HCT116 (cell line): ENCODE measurements around the gene CWF19L1. TPM values are rescaled to one million over a fixed set of nuclear protein-coding genes. Genes with fewer than 3 reads are reported as not detected.

Experiments used
- ATAC-seq: fragments of 200-7000 bp; cut with Tn5 transposase; 2 replicates; pipeline ENCODE4 v1.9.1; 2020; ENCODE audit warnings: mild to moderate bottlenecking, moderate library complexity
- BruUV-seq: library from RNA; stranded (reverse); fragments of 400-500 nt; replicated peaks from 2 replicates; lab custom pipeline; 2021; lab: Mats Ljungman, UMichigan
- CTCF ChIA-PET: fragments of 300-600 bp; sonication (Branson Sonifier 250); formaldehyde crosslinking; loops from one replicate; lab custom pipeline; 2021; ENCODE audit warnings: antibody characterized with exemption; lab: Charles Lee
- POLR2A ChIA-PET: fragments of 300-600, 350-600 bp; sonication (Branson Sonifier 250); formaldehyde crosslinking; loops from one replicate; lab custom pipeline; 2021; ENCODE audit warnings: antibody characterized with exemption; lab: Charles Lee
- RAD21 ChIA-PET, 2 experiments: fragments of 300-600 bp; sonication (Branson Sonifier 250); formaldehyde crosslinking; loops; one replicate each; lab custom pipeline; 2023; ENCODE audit warnings: low total read pairs in 2 of 2; ENCODE audit not compliant: uncharacterized antibody in 2 of 2, unreplicated experiment in 2 of 2, low non-redundant PET in 1 of 2; lab: Charles Lee
- DNase-seq: peaks from one replicate; pipeline ENCODE4 v3.0.0-alpha.2; 2010; ENCODE audit warnings: low read depth, low spot score
- H2AFZ ChIP-seq: fragments of 200-600 bp; shearing (Covaris generic), sonication (generic); 2 replicates; pipeline ENCODE4 v1.6.1; 2017; ENCODE audit warnings: low read depth, mixed run types, mixed read lengths, antibody characterized with exemption, low read length; ENCODE audit not compliant: poor library complexity, severe bottlenecking
- H3K27ac ChIP-seq: 2 replicates; pipeline ENCODE4 v1.5.1; 2012; ENCODE audit warnings: low read depth, low read length
- H3K27me3 ChIP-seq: fragments of 200-600 bp; sonication (generic); 2 replicates; pipeline ENCODE4 v1.6.1; 2016; ENCODE audit warnings: mixed run types, low read length, mixed read lengths; ENCODE audit not compliant: insufficient read depth
- H3K36me3 ChIP-seq, 2 experiments: fragments of 200-500 bp in 1 of 2; fragments of 200-600 bp in 1 of 2; sonication (Bioruptor generic) in 1 of 2; sonication (generic) in 1 of 2; 2 replicates each; pipeline versions ENCODE4 v1.5.1 to v1.6.1; 2014 to 2016; ENCODE audit warnings: low read length in 2 of 2, inconsistent platforms in 1 of 2, mixed read lengths in 1 of 2, mixed run types in 1 of 2; ENCODE audit not compliant: insufficient read depth in 2 of 2, control insufficient read depth in 1 of 2
- H3K4me1 ChIP-seq, 2 experiments: fragments of 200-600 bp in 1 of 2; sonication (generic) in 1 of 2; 2 replicates each; pipeline versions ENCODE4 v1.5.1 to v1.6.1; 2012 to 2017; ENCODE audit warnings: low read length in 2 of 2, inconsistent platforms in 1 of 2, mild to moderate bottlenecking in 1 of 2, mixed read lengths in 1 of 2, mixed run types in 1 of 2, moderate library complexity in 1 of 2; ENCODE audit not compliant: insufficient read depth in 2 of 2, control insufficient read depth in 1 of 2
- H3K4me2 ChIP-seq: fragments of 200-600 bp; sonication (generic); 2 replicates; pipeline ENCODE4 v1.6.1; 2017; ENCODE audit warnings: mixed run types, low read length, mixed read lengths
- H3K4me3 ChIP-seq, 2 experiments: fragments of 200-600 bp in 1 of 2; sonication (generic) in 1 of 2; replicated peaks in 1 of 2; 2 replicates each; pipeline ENCODE4 v1.5.1; 2011 to 2016; ENCODE audit warnings: low read length in 2 of 2, control low read depth in 1 of 2, low read depth in 1 of 2, mild to moderate bottlenecking in 1 of 2, mixed read lengths in 1 of 2, mixed run types in 1 of 2
- H3K79me2 ChIP-seq: fragments of 200-600 bp; sonication (generic); 2 replicates; pipeline ENCODE4 v1.6.1; 2017; ENCODE audit warnings: mild to moderate bottlenecking, mixed run types, low read length, moderate library complexity, mixed read lengths; ENCODE audit not compliant: insufficient read depth
- H3K9ac ChIP-seq: fragments of 200-600 bp; sonication (generic); 2 replicates; pipeline ENCODE4 v1.6.1; 2016; ENCODE audit warnings: low read length, mixed read lengths
- H3K9me2 ChIP-seq: fragments of 200-600 bp; sonication (generic), shearing (Covaris generic); 2 replicates; pipeline ENCODE4 v1.6.1; 2017; ENCODE audit warnings: mixed run types, mild to moderate bottlenecking, moderate library complexity; ENCODE audit not compliant: insufficient read depth
- H3K9me3 ChIP-seq, 2 experiments: fragments of 200-500 bp in 1 of 2; fragments of 200-600 bp in 1 of 2; sonication (Bioruptor generic) in 1 of 2; sonication (generic) in 1 of 2; 2 replicates each; pipeline ENCODE4 v1.6.1; 2014 to 2017; ENCODE audit warnings: low read length in 2 of 2, mixed read lengths in 2 of 2, inconsistent platforms in 1 of 2, low read depth in 1 of 2, mild to moderate bottlenecking in 1 of 2, mixed run types in 1 of 2, moderate library complexity in 1 of 2; ENCODE audit not compliant: control insufficient read depth in 1 of 2, insufficient read depth in 1 of 2
- H4K20me1 ChIP-seq: fragments of 200-600 bp; sonication (generic), shearing (Covaris generic); 2 replicates; pipeline ENCODE4 v1.6.1; 2017; ENCODE audit warnings: mixed run types, mild to moderate bottlenecking, moderate library complexity; ENCODE audit not compliant: insufficient read depth
- CBX3 ChIP-seq: IDR thresholded peaks from 2 replicates; pipeline ENCODE4 v1.6.1; 2012; ENCODE audit warnings: low read depth
- CEBPB ChIP-seq: IDR thresholded peaks from 2 replicates; pipeline ENCODE4 v1.6.1; 2012; ENCODE audit warnings: low read depth
- EGR1 ChIP-seq: IDR thresholded peaks from 2 replicates; pipeline ENCODE4 v1.6.1; 2012; ENCODE audit warnings: low read depth
- ELF1 ChIP-seq: IDR thresholded peaks from 2 replicates; pipeline ENCODE4 v1.6.1; 2012; ENCODE audit warnings: low read depth, borderline replicate concordance
- EZH2 ChIP-seq: fragments of 200-600 bp; sonication (generic); IDR thresholded peaks from 2 replicates; pipeline ENCODE4 v1.6.1; 2017; ENCODE audit warnings: antibody characterized with exemption, mixed run types
- EZH2phosphoT487 ChIP-seq: fragments of 200-600 bp; IDR thresholded peaks from 2 replicates; pipeline ENCODE4 v1.6.1; 2018; ENCODE audit warnings: antibody characterized with exemption, borderline replicate concordance
- JUND ChIP-seq: IDR thresholded peaks from 2 replicates; pipeline ENCODE4 v1.6.1; 2012
- POLR2A ChIP-seq: IDR thresholded peaks from 2 replicates; pipeline ENCODE4 v1.7.0; 2011; ENCODE audit warnings: borderline replicate concordance; ENCODE audit not compliant: insufficient read depth, insufficient read length; ENCODE audit errors: extremely low read depth
- RAD21 ChIP-seq: IDR thresholded peaks from 2 replicates; pipeline ENCODE4 v1.6.1; 2012; ENCODE audit warnings: low read depth, mild to moderate bottlenecking
- SIN3A ChIP-seq: IDR thresholded peaks from 2 replicates; pipeline ENCODE4 v1.6.1; 2012; ENCODE audit warnings: low read depth
- SP1 ChIP-seq: IDR thresholded peaks from 2 replicates; pipeline ENCODE4 v1.6.1; 2012; ENCODE audit warnings: low read depth
- YY1 ChIP-seq: IDR thresholded peaks from 2 replicates; pipeline ENCODE4 v1.6.1; 2011; ENCODE audit warnings: low read length, low read depth, moderate library complexity, mild to moderate bottlenecking; ENCODE audit not compliant: insufficient replicate concordance; ENCODE audit errors: extremely low read depth
- ZFX ChIP-seq: fragments of 450-650 bp; IDR thresholded peaks from 2 replicates; pipeline ENCODE4 v1.6.1; 2017
- ZNF274 ChIP-seq: fragments of 200-500 bp; sonication (Bioruptor generic); IDR thresholded peaks from 2 replicates; pipeline ENCODE4 v1.6.1; 2014; ENCODE audit warnings: mild to moderate bottlenecking, low read depth, low read length, inconsistent platforms
- intact Hi-C: fragments of 100-400 bp; cut with micrococcal nuclease; formaldehyde crosslinking; loops from 2 replicates; pipeline ENCODE4 v1.10.0; 2022
- total RNA-seq: library from RNA; stranded (reverse); gene quantifications from one replicate; pipeline ENCODE4 v1.2.1, GENCODE V29; 2021; ENCODE audit not compliant: unreplicated experiment
- TF ChIP-seq, protein P1 (sequence below), 3 experiments: fragments of 200-600 bp in 1 of 3; sonication (generic) in 1 of 3; IDR thresholded peaks in 2 of 3; conservative IDR thresholded peaks in 1 of 3; 2 replicates each; pipeline ENCODE4 v1.5.1; 2012 to 2017; ENCODE audit warnings: low read depth in 2 of 3, low read length in 2 of 3, antibody characterized with exemption in 1 of 3, borderline replicate concordance in 1 of 3, control low read depth in 1 of 3, mild to moderate bottlenecking in 1 of 3, mixed read lengths in 1 of 3, mixed run types in 1 of 3, moderate library complexity in 1 of 3; ENCODE audit not compliant: insufficient read depth in 1 of 3
- TF ChIP-seq, protein P2 (sequence below): IDR thresholded peaks from 2 replicates; pipeline ENCODE4 v1.6.1; 2012
- TF ChIP-seq, protein P3 (sequence below): IDR thresholded peaks from 2 replicates; pipeline ENCODE4 v1.6.1; 2012
- TF ChIP-seq, protein P4 (sequence below): IDR thresholded peaks from 2 replicates; pipeline ENCODE4 v1.6.1; 2011; ENCODE audit warnings: mild to moderate bottlenecking, low read length, moderate library complexity; ENCODE audit not compliant: insufficient replicate concordance; ENCODE audit errors: extremely low read depth
- TF ChIP-seq, protein P5 (sequence below): IDR thresholded peaks from 2 replicates; pipeline ENCODE4 v1.6.1; 2012; ENCODE audit warnings: low read depth

Gene CWF19L1
- total RNA-seq, 1 experiment from 2014 or later = 41.7 TPM

DNA sequence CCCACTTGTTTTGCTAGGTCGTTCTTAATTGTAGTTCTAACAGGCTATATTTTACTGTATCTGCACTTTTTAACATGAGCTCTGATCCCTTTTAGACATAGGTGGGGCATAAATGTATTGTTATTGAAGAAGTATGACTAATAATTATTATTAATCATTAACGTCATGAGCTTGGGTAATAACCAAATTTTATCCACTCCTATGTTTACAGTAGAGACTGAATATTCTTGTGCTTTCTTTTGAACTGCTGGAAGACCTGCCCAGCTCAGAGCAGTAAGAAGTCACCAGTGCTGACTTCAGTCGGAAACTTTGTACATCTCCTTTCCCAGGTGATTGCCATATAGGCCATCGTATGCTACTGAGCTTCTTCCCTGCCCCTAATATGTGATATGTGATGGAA lies 43.9 kb upstream of the CWF19L1 start:
- intact Hi-C loops = no loop called here
- RAD21 ChIA-PET = no interaction called here
- Histone ChIP-seq H3K9me2 (no peaks in the 10 kb centered on the region), H3K36me3 (no peaks in the 10 kb centered on the region), H4K20me1 (no peaks in the 10 kb centered on the region), H3K27ac (no peak overlapping the region)
- DNase-seq = no peak
- TF ChIP-seq POLR2A (no peak), ZNF274 (no peak), EZH2phosphoT487 (no peak), RAD21 (no peak), YY1 (no peak), SP1 (no peak), EGR1 (no peak), JUND (no peak), ZFX (no peak), ELF1 (no peak), EZH2 (no peak), SIN3A (no peak), CBX3 (no peak), CEBPB (no peak)
- TF ChIP-seq, protein P1, sequence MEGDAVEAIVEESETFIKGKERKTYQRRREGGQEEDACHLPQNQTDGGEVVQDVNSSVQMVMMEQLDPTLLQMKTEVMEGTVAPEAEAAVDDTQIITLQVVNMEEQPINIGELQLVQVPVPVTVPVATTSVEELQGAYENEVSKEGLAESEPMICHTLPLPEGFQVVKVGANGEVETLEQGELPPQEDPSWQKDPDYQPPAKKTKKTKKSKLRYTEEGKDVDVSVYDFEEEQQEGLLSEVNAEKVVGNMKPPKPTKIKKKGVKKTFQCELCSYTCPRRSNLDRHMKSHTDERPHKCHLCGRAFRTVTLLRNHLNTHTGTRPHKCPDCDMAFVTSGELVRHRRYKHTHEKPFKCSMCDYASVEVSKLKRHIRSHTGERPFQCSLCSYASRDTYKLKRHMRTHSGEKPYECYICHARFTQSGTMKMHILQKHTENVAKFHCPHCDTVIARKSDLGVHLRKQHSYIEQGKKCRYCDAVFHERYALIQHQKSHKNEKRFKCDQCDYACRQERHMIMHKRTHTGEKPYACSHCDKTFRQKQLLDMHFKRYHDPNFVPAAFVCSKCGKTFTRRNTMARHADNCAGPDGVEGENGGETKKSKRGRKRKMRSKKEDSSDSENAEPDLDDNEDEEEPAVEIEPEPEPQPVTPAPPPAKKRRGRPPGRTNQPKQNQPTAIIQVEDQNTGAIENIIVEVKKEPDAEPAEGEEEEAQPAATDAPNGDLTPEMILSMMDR (IDR thresholded peaks at IDR 0.05 in 2 of 3, conservative IDR thresholded peaks at IDR 0.05 in 1 of 3; ENCODE audit: borderline replicate concordance in 1 of 3, insufficient read depth in 1 of 3, low read depth in 2 of 3, low read length in 2 of 3) = no peak
- TF ChIP-seq, protein P2, sequence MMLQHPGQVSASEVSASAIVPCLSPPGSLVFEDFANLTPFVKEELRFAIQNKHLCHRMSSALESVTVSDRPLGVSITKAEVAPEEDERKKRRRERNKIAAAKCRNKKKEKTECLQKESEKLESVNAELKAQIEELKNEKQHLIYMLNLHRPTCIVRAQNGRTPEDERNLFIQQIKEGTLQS = no peak
- TF ChIP-seq, protein P3, sequence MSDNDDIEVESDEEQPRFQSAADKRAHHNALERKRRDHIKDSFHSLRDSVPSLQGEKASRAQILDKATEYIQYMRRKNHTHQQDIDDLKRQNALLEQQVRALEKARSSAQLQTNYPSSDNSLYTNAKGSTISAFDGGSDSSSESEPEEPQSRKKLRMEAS = no peak
- TF ChIP-seq, protein P4, sequence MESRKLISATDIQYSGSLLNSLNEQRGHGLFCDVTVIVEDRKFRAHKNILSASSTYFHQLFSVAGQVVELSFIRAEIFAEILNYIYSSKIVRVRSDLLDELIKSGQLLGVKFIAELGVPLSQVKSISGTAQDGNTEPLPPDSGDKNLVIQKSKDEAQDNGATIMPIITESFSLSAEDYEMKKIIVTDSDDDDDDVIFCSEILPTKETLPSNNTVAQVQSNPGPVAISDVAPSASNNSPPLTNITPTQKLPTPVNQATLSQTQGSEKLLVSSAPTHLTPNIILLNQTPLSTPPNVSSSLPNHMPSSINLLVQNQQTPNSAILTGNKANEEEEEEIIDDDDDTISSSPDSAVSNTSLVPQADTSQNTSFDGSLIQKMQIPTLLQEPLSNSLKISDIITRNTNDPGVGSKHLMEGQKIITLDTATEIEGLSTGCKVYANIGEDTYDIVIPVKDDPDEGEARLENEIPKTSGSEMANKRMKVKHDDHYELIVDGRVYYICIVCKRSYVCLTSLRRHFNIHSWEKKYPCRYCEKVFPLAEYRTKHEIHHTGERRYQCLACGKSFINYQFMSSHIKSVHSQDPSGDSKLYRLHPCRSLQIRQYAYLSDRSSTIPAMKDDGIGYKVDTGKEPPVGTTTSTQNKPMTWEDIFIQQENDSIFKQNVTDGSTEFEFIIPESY = no peak
- TF ChIP-seq, protein P5, sequence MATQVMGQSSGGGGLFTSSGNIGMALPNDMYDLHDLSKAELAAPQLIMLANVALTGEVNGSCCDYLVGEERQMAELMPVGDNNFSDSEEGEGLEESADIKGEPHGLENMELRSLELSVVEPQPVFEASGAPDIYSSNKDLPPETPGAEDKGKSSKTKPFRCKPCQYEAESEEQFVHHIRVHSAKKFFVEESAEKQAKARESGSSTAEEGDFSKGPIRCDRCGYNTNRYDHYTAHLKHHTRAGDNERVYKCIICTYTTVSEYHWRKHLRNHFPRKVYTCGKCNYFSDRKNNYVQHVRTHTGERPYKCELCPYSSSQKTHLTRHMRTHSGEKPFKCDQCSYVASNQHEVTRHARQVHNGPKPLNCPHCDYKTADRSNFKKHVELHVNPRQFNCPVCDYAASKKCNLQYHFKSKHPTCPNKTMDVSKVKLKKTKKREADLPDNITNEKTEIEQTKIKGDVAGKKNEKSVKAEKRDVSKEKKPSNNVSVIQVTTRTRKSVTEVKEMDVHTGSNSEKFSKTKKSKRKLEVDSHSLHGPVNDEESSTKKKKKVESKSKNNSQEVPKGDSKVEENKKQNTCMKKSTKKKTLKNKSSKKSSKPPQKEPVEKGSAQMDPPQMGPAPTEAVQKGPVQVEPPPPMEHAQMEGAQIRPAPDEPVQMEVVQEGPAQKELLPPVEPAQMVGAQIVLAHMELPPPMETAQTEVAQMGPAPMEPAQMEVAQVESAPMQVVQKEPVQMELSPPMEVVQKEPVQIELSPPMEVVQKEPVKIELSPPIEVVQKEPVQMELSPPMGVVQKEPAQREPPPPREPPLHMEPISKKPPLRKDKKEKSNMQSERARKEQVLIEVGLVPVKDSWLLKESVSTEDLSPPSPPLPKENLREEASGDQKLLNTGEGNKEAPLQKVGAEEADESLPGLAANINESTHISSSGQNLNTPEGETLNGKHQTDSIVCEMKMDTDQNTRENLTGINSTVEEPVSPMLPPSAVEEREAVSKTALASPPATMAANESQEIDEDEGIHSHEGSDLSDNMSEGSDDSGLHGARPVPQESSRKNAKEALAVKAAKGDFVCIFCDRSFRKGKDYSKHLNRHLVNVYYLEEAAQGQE = no peak
- TF ChIP-seq, all 23 proteins: peak for 0
- no peaks in the 10 kb centered on the region for H3K4me1 ChIP-seq
- H3K4me2 ChIP-seq = no peak overlapping the region
- no peak overlapping the region for H2AFZ ChIP-seq
- POLR2A ChIA-PET = no interaction called here
- H3K79me2 ChIP-seq = no peaks in the 10 kb centered on the region
- CTCF ChIA-PET = interaction anchor here (0.9 kb wide), 1 partner anchor 208 kb away, joined by 3 read pairs; no protein-coding TSS in a partner anchor
- H3K4me3 ChIP-seq = no peak overlapping the region
- BruUV-seq = no TSS peak
- no peak overlapping the region for H3K9ac ChIP-seq
- no peaks in the 10 kb centered on the region for H3K9me3 ChIP-seq
- ATAC-seq = no peak
- peaks cover 28% of the 10 kb centered on the region for H3K27me3 ChIP-seq
